HEK293 (cell line): ENCODE measurements around the gene MIA3.
A peak's percentile ranks its signal among the peaks of the same experiment; 100 is the strongest.

Source experiments
- EGR2 ChIP-seq: fragments of 450-650 bp; formaldehyde crosslinking; IDR thresholded peaks from 2 replicates; pipeline ENCODE4 v1.5.1; 2016; ENCODE audit warnings: low read depth, missing biosample characterization, missing genetic modification characterization
- KLF1 ChIP-seq: fragments of 450-650 bp; formaldehyde crosslinking; IDR thresholded peaks from 2 replicates; pipeline ENCODE4 v1.5.1; 2016; ENCODE audit warnings: missing biosample characterization, missing genetic modification characterization
- KLF8 ChIP-seq: fragments of 450-650 bp; formaldehyde crosslinking; IDR thresholded peaks from 2 replicates; pipeline ENCODE4 v1.5.1; 2016; ENCODE audit warnings: missing biosample characterization, missing genetic modification characterization
- SCRT1 ChIP-seq: fragments of 450-650 bp; formaldehyde crosslinking; IDR thresholded peaks from 2 replicates; pipeline ENCODE4 v1.5.1; 2016; ENCODE audit warnings: missing biosample characterization, missing genetic modification characterization, borderline replicate concordance
- SP2 ChIP-seq: fragments of 450-650 bp; formaldehyde crosslinking; IDR thresholded peaks from 2 replicates; pipeline ENCODE4 v1.5.1; 2016; ENCODE audit warnings: missing biosample characterization, missing genetic modification characterization
- SP3 ChIP-seq: fragments of 450-650 bp; formaldehyde crosslinking; IDR thresholded peaks from 2 replicates; pipeline ENCODE4 v1.5.1; 2016; ENCODE audit warnings: missing biosample characterization, missing genetic modification characterization
- ZBTB17 ChIP-seq: fragments of 450-650 bp; formaldehyde crosslinking; IDR thresholded peaks from 2 replicates; pipeline ENCODE4 v1.5.1; 2016; ENCODE audit warnings: missing biosample characterization, missing genetic modification characterization
- ZBTB8A ChIP-seq: fragments of 450-650 bp; formaldehyde crosslinking; IDR thresholded peaks from 2 replicates; pipeline ENCODE4 v1.5.1; 2016; ENCODE audit warnings: missing biosample characterization, missing genetic modification characterization
- ZNF114 ChIP-seq: fragments of 450-650 bp; formaldehyde crosslinking; IDR thresholded peaks from 2 replicates; pipeline ENCODE4 v1.5.0; 2017; ENCODE audit warnings: missing biosample characterization, missing genetic modification characterization
- ZNF132 ChIP-seq: fragments of 450-650 bp; formaldehyde crosslinking; IDR thresholded peaks from 2 replicates; pipeline ENCODE4 v1.5.1; 2017; ENCODE audit warnings: missing biosample characterization, missing genetic modification characterization, borderline replicate concordance
- ZNF202 ChIP-seq: fragments of 450-650 bp; formaldehyde crosslinking; IDR thresholded peaks from 2 replicates; pipeline ENCODE4 v1.5.1; 2016; ENCODE audit warnings: missing biosample characterization, missing genetic modification characterization, borderline replicate concordance
- ZNF324 ChIP-seq: fragments of 450-650 bp; formaldehyde crosslinking; IDR thresholded peaks from 2 replicates; pipeline ENCODE4 v1.5.1; 2016; ENCODE audit warnings: missing biosample characterization, missing genetic modification characterization
- ZNF37A ChIP-seq: fragments of 450-650 bp; IDR thresholded peaks from 2 replicates; pipeline ENCODE4 v1.5.1; 2018; ENCODE audit warnings: missing biosample characterization, missing genetic modification characterization
- ZNF433 ChIP-seq: fragments of 450-650 bp; formaldehyde crosslinking; IDR thresholded peaks from 2 replicates; pipeline ENCODE4 v1.5.1; 2016; ENCODE audit warnings: missing biosample characterization, missing genetic modification characterization, low read depth
- ZNF473 ChIP-seq: fragments of 450-650 bp; formaldehyde crosslinking; IDR thresholded peaks from 2 replicates; pipeline ENCODE4 v1.5.1; 2017; ENCODE audit warnings: missing biosample characterization, missing genetic modification characterization
- ZNF513 ChIP-seq: fragments of 450-650 bp; IDR thresholded peaks from 2 replicates; pipeline ENCODE4 v1.5.1; 2018; ENCODE audit warnings: missing biosample characterization, missing genetic modification characterization
- ZNF549 ChIP-seq: fragments of 450-650 bp; IDR thresholded peaks from 2 replicates; pipeline ENCODE4 v1.5.1; 2018; ENCODE audit warnings: missing biosample characterization, missing genetic modification characterization, mild to moderate bottlenecking, inconsistent platforms, moderate library complexity
- ZNF580 ChIP-seq: fragments of 450-650 bp; formaldehyde crosslinking; IDR thresholded peaks from 2 replicates; pipeline ENCODE4 v1.5.1; 2016; ENCODE audit warnings: missing biosample characterization, missing genetic modification characterization
- ZNF600 ChIP-seq: fragments of 450-650 bp; formaldehyde crosslinking; IDR thresholded peaks from 2 replicates; pipeline ENCODE4 v1.5.1; 2016; ENCODE audit warnings: missing biosample characterization, missing genetic modification characterization
- ZNF707 ChIP-seq: fragments of 450-650 bp; formaldehyde crosslinking; IDR thresholded peaks from 2 replicates; pipeline ENCODE4 v1.5.1; 2016; ENCODE audit warnings: missing biosample characterization, missing genetic modification characterization
- ZNF785 ChIP-seq: fragments of 450-650 bp; formaldehyde crosslinking; IDR thresholded peaks from 2 replicates; pipeline ENCODE4 v1.5.1; 2016; ENCODE audit warnings: missing biosample characterization, missing genetic modification characterization
- ZNF837 ChIP-seq: fragments of 450-650 bp; formaldehyde crosslinking; IDR thresholded peaks from 2 replicates; pipeline ENCODE4 v1.5.1; 2016; ENCODE audit warnings: missing biosample characterization, missing genetic modification characterization
- TF ChIP-seq, protein P1 (sequence below): fragments of 450-650 bp; formaldehyde crosslinking; IDR thresholded peaks from 2 replicates; pipeline ENCODE4 v1.5.1; 2016; ENCODE audit warnings: missing biosample characterization, missing genetic modification characterization
- TF ChIP-seq, protein P2 (sequence below): fragments of 450-650 bp; formaldehyde crosslinking; IDR thresholded peaks from 2 replicates; pipeline ENCODE4 v1.5.1; 2016; ENCODE audit warnings: missing biosample characterization, missing genetic modification characterization
- TF ChIP-seq, protein P3 (sequence below): fragments of 450-650 bp; formaldehyde crosslinking; IDR thresholded peaks from 2 replicates; pipeline ENCODE4 v1.5.1; 2016; ENCODE audit warnings: missing biosample characterization, missing genetic modification characterization

MIA3 gene

DNA sequence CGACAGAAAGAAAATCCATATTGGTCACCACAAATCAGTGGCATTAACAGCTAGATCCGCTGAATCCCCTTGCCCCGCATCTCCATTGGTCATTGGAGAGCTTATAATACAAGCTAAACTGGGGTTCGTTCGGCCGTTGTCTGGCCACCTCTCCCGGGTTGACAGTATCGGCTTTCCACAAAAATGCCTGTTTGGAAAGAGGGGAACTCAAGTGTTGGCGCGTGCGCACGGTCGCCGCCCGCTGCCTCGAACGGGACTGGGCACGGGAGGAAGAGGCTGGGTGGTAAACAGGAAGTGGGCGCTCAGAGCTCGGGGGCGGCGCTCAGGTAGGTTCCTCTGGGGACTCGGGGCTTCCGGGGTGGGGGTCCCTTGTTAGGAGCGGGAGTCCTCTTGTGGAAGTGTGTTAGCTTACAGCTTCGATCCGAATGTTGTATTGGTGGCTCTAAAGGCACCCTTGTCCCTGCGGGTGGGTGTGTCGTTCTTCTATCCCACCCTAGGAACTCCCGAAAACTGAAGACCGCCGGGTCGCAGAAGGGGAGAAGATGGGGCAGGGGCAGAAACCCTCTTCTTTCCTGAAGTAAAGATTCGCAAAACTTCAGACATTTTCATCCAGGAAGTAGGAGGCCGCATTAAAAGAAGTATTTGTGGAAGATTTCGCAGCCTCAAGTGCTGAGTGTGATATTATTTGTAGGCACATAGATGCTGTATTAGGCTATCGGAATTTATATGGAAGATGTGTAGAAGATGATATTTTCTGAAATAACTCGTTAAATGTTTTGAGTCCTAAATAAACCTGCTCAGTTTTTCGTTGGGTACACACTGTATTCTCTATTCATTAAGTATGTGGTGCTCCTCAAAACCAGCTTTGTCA, 95.4 kb downstream of the MIA3 start (continued):
- TF ChIP-seq, protein P1, sequence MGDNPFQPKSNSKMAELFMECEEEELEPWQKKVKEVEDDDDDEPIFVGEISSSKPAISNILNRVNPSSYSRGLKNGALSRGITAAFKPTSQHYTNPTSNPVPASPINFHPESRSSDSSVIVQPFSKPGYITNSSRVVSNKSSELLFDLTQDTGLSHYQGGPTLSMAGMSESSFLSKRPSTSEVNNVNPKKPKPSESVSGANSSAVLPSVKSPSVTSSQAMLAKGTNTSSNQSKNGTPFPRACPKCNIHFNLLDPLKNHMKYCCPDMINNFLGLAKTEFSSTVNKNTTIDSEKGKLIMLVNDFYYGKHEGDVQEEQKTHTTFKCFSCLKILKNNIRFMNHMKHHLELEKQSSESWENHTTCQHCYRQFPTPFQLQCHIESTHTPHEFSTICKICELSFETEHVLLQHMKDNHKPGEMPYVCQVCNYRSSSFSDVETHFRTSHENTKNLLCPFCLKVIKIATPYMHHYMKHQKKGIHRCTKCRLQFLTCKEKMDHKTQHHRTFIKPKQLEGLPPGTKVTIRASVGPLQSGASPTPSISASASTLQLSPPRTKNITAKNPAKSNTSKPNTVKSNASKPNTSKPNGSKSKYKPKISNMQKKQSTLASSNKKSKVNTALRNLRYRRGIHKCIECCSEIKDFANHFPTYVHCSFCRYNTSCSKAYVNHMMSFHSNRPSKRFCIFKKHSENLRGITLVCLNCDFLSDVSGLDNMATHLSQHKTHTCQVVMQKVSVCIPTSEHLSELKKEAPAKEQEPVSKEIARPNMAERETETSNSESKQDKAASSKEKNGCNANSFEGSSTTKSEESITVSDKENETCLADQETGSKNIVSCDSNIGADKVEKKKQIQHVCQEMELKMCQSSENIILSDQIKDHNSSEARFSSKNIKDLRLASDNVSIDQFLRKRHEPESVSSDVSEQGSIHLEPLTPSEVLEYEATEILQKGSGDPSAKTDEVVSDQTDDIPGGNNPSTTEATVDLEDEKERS: no peak
- no peak for TF ChIP-seq ZNF132 (tag by site-specific recombination)
- TF ChIP-seq ZNF549 (tag by site-specific recombination): no peak
- TF ChIP-seq, protein P2, sequence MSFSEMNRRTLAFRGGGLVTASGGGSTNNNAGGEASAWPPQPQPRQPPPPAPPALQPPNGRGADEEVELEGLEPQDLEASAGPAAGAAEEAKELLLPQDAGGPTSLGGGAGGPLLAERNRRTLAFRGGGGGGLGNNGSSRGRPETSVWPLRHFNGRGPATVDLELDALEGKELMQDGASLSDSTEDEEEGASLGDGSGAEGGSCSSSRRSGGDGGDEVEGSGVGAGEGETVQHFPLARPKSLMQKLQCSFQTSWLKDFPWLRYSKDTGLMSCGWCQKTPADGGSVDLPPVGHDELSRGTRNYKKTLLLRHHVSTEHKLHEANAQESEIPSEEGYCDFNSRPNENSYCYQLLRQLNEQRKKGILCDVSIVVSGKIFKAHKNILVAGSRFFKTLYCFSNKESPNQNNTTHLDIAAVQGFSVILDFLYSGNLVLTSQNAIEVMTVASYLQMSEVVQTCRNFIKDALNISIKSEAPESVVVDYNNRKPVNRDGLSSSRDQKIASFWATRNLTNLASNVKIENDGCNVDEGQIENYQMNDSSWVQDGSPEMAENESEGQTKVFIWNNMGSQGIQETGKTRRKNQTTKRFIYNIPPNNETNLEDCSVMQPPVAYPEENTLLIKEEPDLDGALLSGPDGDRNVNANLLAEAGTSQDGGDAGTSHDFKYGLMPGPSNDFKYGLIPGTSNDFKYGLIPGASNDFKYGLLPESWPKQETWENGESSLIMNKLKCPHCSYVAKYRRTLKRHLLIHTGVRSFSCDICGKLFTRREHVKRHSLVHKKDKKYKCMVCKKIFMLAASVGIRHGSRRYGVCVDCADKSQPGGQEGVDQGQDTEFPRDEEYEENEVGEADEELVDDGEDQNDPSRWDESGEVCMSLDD (tag by site-specific recombination): peak; percentile 99
- no peak for TF ChIP-seq ZNF600
- peak; percentile 60; the same call in 1 of the 2 replicates for TF ChIP-seq KLF8
- TF ChIP-seq ZNF513: 0 out of 2 replicates have a peak, but pooled peaks have one; percentile 24
- peak; percentile 92 for TF ChIP-seq ZBTB17 (tag by site-specific recombination)
- TF ChIP-seq ZNF580 (tag by site-specific recombination): 0 out of 2 replicates have a peak, but pooled peaks have one; percentile 16
- no peak for TF ChIP-seq ZNF837 (tag by site-specific recombination)
- TF ChIP-seq SP3 (tag by site-specific recombination): peak; percentile 57
- TF ChIP-seq ZNF114: no peak
- TF ChIP-seq ZNF473 (tag by site-specific recombination): no peak
- no peak for TF ChIP-seq ZNF707 (tag by site-specific recombination)
- TF ChIP-seq ZNF785 (tag by site-specific recombination): no peak
- 0 out of 2 replicates have a peak, but pooled peaks have one; percentile 21 for TF ChIP-seq KLF1 (tag by site-specific recombination)
- peak; percentile 78 for TF ChIP-seq ZBTB8A (tag by site-specific recombination)
- no peak for TF ChIP-seq SCRT1 (tag by site-specific recombination)
- TF ChIP-seq EGR2: peak; percentile 46; the same call in 1 of the 2 replicates
- peak; percentile 93 for TF ChIP-seq SP2
- TF ChIP-seq ZNF324: no peak
- no peak for TF ChIP-seq ZNF202 (tag by site-specific recombination)
- no peak for TF ChIP-seq ZNF433
- no peak for TF ChIP-seq ZNF37A
- TF ChIP-seq, protein P3, sequence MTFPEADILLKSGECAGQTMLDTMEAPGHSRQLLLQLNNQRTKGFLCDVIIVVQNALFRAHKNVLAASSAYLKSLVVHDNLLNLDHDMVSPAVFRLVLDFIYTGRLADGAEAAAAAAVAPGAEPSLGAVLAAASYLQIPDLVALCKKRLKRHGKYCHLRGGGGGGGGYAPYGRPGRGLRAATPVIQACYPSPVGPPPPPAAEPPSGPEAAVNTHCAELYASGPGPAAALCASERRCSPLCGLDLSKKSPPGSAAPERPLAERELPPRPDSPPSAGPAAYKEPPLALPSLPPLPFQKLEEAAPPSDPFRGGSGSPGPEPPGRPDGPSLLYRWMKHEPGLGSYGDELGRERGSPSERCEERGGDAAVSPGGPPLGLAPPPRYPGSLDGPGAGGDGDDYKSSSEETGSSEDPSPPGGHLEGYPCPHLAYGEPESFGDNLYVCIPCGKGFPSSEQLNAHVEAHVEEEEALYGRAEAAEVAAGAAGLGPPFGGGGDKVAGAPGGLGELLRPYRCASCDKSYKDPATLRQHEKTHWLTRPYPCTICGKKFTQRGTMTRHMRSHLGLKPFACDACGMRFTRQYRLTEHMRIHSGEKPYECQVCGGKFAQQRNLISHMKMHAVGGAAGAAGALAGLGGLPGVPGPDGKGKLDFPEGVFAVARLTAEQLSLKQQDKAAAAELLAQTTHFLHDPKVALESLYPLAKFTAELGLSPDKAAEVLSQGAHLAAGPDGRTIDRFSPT: peak; percentile 99
